Colonic mucosa (tissue), 4 donors: ENCODE results near the gene TOLLIP. TPM values are rescaled to one million over a fixed set of nuclear protein-coding genes. Genes with fewer than 3 reads are reported as not detected.
A peak's percentile ranks its signal among the peaks of the same experiment; 100 is the strongest.

Experiments
- DNase-seq: peaks from one replicate; pipeline ENCODE4 v3.0.0-alpha.2; 2020
- H3K27ac ChIP-seq: fragments of 200-600 bp; one replicate; pipeline ENCODE4 v1.8.0; 2021
- H3K27me3 ChIP-seq: fragments of 200-600 bp; one replicate; pipeline ENCODE4 v1.8.0; 2021
- H3K36me3 ChIP-seq: fragments of 200-600 bp; one replicate; pipeline ENCODE4 v1.8.0; 2021
- H3K4me1 ChIP-seq: fragments of 200-600 bp; one replicate; pipeline ENCODE4 v1.8.0; 2021; ENCODE audit warnings: mild to moderate bottlenecking
- H3K4me3 ChIP-seq: fragments of 200-600 bp; one replicate; pipeline ENCODE4 v1.8.0; 2021
- H3K9ac ChIP-seq, 2 donors: one replicate each; pipeline ENCODE4 v1.7.0; 2013; ENCODE audit warnings: control low read depth in 2 of 2, low read depth in 2 of 2, low read length in 2 of 2
- H3K9me3 ChIP-seq: fragments of 200-600 bp; one replicate; pipeline ENCODE4 v1.8.0; 2021
- CTCF ChIP-seq: fragments of 200-600 bp; IDR thresholded peaks from one replicate; pipeline ENCODE4 v1.8.0; 2022; ENCODE audit warnings: antibody characterized with exemption, mild to moderate bottlenecking
- intact Hi-C: fragments of 100-400 bp; cut with DNase I; formaldehyde crosslinking; loops from one replicate; pipeline ENCODE4 v1.14.1; 2022
- total RNA-seq, 2 donors: library from RNA; stranded (reverse); fragmentation: NEBNext Ultra II Directional in 1 of 2; extraction: Animal tissue kit (Norgen Biotek cat#: 25700) in 1 of 2; gene quantifications; one replicate each; pipeline ENCODE4 v1.2.1, GENCODE V29; 2021
- donor health status: healthy.
- donor health status: DM: no; HTN: no; CAD: no.
- donor health status: DM: no; HTN: no; CAD: no.

The TOLLIP gene
- total RNA-seq, 2 donors from 2014 or later: 49.8 to 59.7 TPM

- H3K27ac ChIP-seq: no peak overlapping the region
- no peaks in the 10 kb centered on the region for H3K27me3 ChIP-seq
- DNase-seq: peak; percentile 59
- peak overlapping the region; percentile 33 for H3K4me3 ChIP-seq
- intact Hi-C loops: no loop called here
- H3K36me3 ChIP-seq: no peaks in the 10 kb centered on the region
- no peak for TF ChIP-seq CTCF
- peak overlapping the region; percentile 49 to 56 for H3K9ac ChIP-seq
- H3K4me1 ChIP-seq: peaks cover 12% of the 10 kb centered on the region
- no peaks in the 10 kb centered on the region for H3K9me3 ChIP-seq
These were observed 26.7 kb upstream of the TOLLIP start for GRCh38 chr11:1335811-1336761.

- Histone ChIP-seq H3K27me3 (no peaks in the 10 kb centered on the region), H3K9me3 (no peaks in the 10 kb centered on the region), H3K4me3 (no peak overlapping the region), H3K9ac (peak overlapping the region in 1 of 2 donors; percentile 30), H3K36me3 (no peaks in the 10 kb centered on the region), H3K4me1 (peaks cover 12% of the 10 kb centered on the region), H3K27ac (no peak overlapping the region)
- intact Hi-C loops: no loop called here
- no peak for TF ChIP-seq CTCF
- DNase-seq: no peak
These were observed 25.9 kb upstream of the TOLLIP start for GRCh38 chr11:1335264-1335810.

DNA sequence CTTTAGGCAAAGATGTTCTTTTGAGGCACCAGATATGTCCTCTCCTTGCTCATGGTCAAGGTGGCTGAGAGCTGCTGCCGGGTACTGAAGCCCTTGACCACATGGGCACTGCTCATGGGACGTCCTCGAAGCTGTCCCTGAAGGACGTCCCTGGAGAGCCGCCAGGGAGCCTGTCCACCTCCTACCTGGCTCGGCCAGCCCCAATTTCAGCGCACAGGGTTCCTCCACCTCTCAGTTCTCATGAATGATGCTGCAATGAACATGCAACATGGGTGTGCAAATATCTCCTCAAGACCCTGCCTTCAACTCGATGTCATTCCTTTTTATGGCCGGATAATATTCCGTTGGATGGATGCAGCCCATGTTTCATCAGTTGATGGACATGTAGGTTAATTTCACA, 24.4 kb upstream of the TOLLIP start:
- H3K9ac ChIP-seq: no peak overlapping the region
- no peaks in the 10 kb centered on the region for H3K36me3 ChIP-seq
- H3K27me3 ChIP-seq: no peaks in the 10 kb centered on the region
- no peak overlapping the region for H3K4me3 ChIP-seq
- H3K4me1 ChIP-seq: peaks cover 12% of the 10 kb centered on the region
- intact Hi-C loops: no loop called here
- no peaks in the 10 kb centered on the region for H3K9me3 ChIP-seq
- no peak overlapping the region for H3K27ac ChIP-seq
- DNase-seq: no peak
- TF ChIP-seq CTCF: no peak

GRCh38 chr11:1333091-1333772, 23.8 kb upstream of the TOLLIP start:
- TF ChIP-seq CTCF: no peak
- Histone ChIP-seq H3K4me1 (peaks cover 12% of the 10 kb centered on the region), H3K36me3 (no peaks in the 10 kb centered on the region), H3K27me3 (no peaks in the 10 kb centered on the region), H3K27ac (no peak overlapping the region), H3K4me3 (no peak overlapping the region), H3K9me3 (no peaks in the 10 kb centered on the region), H3K9ac (no peak overlapping the region)
- no peak for DNase-seq
- intact Hi-C loops: no loop called here

DNA sequence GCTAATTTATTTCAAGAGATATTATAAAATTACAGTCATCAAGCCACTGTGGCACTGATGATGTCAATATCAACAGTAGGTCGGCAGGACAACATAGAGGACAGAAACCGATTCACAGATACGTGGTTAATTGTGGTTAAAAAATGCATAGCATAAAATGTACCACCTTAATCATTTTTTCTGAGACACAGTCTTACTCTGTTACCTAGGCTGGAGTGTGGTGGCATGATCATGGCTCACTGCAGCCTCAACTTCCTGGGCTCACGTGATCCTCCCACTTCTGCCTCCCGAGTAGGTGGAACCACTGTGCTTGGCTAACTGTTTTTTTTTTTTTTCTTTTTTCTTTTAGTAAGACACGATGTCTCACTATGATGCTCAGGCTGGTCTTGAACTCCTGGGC, 21.0 kb upstream of the TOLLIP start:
- no peak for TF ChIP-seq CTCF
- intact Hi-C loops: no loop called here
- no peak for DNase-seq
- Histone ChIP-seq H3K27ac (no peak overlapping the region), H3K9ac (no peak overlapping the region), H3K27me3 (no peaks in the 10 kb centered on the region), H3K4me1 (peaks cover 5% of the 10 kb centered on the region), H3K36me3 (no peaks in the 10 kb centered on the region), H3K9me3 (no peaks in the 10 kb centered on the region), H3K4me3 (no peak overlapping the region)
